GM19395 (cell line): ENCODE measurements around the gene CHCHD3.
"Not testable (repeated sequence)": the region's sequence is repeated elsewhere in the genome, so short reads cannot be mapped to it uniquely, and the experiment has no call there.

Source experiments
- ATAC-seq: cut with Tn5 transposase; IDR thresholded peaks from one replicate; pipeline ENCODE4 v1.9.1; 2021; ENCODE audit warnings: mild to moderate bottlenecking, moderate library complexity; ENCODE audit not compliant: unreplicated experiment

CHCHD3 gene

DNA sequence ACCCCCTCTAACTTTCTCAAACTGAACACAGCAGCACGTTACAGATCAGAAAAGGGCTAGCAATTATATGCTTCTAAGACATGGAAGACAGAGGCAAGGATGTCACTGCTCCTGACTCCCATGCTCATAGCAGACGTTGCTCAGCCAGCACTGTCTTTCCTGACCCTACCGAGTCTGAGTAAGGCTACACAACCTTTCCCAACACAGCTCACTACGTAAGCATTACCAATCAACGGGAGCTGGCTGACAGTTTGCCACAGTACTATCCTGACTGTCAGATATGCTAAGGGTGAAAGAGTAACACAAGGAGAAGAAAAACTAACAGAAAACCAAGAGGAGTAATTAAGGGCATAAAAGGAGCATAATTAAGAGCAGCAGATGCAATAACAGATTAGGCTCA lies 171.2 kb downstream of the CHCHD3 start:
- no peak for ATAC-seq

DNA sequence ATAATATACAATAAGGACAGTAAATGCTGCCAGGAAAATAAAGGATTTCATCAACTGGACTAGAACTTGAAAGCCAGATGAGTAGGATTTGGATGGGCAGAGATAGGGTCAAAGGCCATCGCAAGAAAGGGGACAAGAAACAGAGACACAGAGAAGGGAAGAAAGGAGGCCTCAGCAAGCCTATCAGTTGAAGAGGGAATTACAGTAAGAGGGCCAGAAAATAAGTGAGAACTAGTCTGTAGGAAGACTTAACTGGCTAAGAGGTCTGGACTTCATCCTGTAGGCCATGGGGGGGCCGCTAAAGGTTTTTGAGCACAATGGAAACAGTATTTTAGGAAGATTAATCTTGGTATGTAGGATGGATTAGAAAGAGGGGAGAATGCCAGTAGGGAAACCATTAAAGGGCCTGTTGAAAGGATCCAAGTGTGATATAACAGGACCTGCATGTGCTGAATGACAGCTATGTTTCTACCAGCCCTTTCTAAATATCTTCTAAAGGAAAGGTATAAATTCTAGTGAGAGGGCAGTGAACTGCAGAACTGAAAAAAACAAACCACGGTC lies 174.4 kb downstream of the CHCHD3 start:
- ATAC-seq: no peak

DNA sequence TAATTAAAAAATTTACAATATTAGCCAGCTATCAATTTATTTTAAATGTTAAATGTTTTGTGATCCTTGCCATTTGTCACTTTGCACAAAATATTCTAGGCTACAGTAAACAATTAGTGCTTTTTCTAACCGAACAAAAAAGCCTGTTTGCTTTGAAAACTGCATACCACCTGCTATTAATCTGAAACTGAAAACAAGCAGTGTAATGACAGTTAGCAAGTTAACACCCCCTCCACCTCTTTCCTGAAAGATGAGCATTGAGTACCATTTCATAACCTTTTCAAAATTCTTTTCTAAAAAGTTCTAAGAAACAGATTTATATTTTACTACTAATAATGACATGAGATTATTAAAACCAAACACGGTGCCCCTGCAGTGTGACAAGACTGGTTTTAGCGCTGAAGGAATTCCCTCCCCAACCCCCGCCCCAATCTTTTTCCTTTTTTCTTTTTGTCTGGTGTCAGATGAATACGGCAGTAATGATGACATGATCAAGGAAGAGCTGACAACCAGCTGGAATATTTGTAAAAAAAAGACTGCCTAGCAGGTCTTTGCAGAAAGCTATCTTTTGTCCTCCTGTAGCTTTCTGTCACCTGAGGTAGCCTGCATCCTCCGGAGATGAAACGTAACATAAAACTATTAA lies 175.6 kb downstream of the CHCHD3 start:
- no peak for ATAC-seq

DNA sequence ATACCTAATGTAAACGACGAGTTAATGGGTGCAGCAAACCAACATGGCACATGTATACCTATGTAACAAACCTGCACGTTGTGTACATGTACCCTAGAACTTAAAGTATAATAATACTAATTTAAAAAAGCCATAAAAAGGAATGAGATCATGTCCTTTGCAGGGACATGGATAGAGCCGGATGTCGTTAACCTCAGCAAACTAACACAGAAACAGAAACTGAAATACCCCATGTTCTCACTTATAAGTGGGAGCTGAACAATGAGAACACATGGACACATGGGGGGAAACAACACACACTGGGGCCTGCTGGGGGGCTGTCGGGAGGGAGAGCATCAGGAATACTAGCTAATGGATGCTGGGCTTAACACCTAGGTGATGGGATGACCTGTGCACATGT lies 176.8 kb downstream of the CHCHD3 start:
- ATAC-seq: not testable (repeated sequence)

DNA sequence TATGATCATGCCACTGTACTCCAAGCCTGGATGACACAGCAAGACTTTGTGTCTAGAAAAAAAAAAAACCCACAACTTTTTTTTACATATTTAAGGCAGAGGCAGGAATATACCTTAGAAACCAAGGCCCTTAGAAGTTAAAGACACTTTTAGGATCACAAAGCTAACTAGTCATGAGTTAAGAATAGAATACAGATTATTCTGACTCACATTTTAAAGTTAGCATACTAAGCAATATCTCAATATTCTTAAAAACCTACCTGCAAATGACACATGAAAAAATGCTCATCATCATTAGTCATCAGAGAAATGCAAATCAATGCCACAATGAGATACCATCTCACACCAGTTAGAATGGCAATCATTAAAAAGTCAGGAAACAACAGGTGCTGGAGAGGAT lies 177.7 kb downstream of the CHCHD3 start:
- ATAC-seq: no peak

DNA sequence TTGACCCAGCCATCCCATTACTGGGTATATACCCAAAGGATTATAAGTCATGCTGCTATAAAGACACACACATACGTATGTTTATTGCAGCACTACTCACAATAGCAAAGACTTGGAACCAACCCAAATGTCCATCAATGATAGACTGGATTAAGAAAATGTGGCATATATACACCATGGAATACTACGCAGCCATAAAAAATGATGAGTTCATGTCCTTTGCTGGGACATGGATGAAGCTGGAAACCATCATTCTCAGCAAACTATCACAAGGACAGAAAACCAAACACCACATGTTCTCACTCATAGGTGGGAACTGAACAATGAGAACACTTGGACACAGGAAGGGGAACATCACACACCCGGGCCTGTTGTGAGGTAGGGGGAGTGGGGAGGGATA lies 179.6 kb downstream of the CHCHD3 start:
- ATAC-seq: not testable (repeated sequence)

DNA sequence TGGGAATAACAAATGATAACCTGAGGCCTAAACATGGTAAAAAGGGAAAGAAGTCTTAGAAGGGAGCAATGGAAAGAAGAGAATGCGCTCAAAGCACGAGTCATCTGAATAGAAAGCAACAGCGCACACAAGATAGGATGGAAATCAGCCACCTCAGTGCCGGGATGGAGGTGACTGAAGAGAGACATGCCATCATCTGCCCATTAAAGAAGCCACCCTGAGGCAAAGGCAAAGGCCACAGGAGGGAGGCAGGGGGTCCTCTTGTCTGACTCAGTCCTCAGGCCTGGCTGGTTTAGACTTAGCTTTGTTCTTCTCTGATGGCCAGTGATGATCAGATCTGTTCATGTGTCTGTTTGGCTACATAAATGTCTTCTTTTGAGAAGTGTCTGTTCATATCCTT lies 180.6 kb downstream of the CHCHD3 start:
- ATAC-seq: no peak

DNA sequence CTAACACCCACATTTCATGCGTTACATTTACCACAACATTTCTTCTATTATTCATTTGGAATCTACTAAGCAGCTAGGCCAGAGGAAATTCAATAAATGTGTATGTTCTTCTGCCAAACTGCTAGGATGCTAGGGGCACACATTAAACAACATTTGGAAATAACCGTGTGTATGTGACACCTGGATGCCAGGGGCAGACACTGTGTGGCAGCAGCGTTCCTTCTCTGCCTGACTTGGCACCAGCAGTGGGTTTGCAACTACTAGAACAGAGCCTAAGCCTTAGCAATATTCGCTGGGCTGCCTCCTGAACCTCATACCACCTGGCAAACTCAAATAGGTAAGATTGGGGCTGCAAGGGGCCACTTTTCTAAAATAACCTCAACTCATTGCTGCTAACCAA lies 182.1 kb downstream of the CHCHD3 start:
- no peak for ATAC-seq

DNA sequence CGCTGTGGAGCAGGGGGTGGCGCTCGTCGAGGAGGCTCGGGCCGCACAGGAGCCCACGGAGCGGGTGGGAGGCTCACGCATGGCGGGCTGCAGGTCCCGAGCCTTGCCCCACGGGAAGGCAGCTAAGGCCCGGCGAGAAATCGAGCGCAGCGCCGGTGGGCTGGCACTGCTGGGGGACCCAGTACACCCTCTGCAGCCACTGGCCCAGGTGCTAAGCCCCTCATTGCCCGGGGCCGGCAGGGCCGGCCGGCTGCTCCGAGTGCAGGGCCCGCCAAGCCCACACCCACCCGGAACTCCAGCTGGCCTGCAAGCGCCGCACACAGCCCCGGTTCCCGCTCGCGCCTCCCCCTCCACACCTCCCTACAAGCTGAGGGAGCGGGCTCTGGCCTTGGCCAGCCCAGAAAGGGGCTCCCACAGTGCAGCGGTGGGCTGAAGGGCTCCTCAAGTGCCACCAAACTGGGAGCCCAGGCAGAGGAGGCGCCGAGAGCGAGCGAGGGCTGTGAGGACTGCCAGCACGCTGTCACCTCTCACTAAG lies 183.2 kb downstream of the CHCHD3 start:
- not testable (repeated sequence) for ATAC-seq

DNA sequence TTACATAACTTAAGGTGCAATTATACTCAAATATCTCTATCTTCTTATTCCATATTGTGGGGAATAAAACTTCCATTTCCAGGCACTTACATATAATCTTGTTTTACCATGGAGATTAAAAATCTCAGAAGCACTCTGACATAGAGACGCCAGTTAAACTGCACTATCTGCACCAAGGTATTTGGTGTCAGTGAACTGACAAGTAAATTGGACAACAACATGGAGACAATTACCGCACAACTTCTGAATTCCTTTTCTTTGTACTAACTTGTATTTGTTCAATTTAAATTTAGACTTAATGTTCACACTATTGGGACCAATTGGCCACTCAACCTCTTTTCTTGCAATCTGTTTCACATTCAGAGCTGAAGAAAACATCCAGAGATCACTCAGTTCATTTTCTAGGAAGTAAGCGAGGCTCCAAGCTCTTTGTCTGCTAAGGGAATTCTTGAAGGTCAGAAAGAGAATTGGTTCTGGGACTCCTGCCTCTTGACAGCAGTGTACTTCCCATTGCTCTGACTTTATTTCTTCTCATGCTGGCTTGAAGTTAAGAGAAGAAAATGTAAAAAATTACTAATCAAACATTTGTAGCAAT lies 184.7 kb downstream of the CHCHD3 start:
- no peak for ATAC-seq

DNA sequence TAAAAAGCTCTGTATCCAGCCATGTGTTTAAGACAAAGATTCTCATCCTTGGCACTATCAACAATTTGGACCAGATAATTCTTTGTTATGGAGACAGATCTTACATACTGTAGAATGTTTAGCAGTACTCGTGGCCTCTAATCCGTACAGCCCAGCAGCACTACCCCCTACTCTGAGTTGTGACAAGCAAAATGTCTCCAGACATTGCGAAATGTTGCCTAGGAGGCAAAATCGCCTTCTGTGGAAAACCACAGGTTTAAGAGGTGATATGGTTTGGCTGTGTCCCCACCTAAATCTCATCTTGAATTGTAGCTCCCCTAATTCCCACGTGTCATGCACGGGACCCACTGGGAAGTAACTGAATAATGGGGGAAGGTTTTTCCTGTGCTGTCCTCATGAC lies 186.7 kb downstream of the CHCHD3 start:
- no peak for ATAC-seq

DNA sequence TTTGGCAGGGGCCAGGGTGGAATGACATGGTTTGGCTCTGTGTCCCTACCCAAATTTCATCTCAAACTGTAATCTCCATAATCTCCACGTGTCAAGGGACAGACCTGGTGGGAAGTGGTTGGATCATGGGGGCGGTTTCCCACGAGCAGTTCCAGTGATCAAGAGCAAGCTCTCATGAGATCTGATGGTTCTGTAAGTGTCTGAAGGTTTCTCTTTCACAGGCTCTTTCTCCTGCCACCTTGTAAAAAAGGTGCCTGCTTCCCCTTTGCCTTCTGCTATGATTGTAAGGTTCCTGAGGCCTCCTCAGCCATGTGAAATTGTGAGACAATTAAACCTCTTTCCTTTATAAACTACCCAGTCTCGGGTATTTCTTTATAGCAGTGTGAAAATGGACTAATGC lies 188.3 kb downstream of the CHCHD3 start:
- ATAC-seq: no peak

DNA sequence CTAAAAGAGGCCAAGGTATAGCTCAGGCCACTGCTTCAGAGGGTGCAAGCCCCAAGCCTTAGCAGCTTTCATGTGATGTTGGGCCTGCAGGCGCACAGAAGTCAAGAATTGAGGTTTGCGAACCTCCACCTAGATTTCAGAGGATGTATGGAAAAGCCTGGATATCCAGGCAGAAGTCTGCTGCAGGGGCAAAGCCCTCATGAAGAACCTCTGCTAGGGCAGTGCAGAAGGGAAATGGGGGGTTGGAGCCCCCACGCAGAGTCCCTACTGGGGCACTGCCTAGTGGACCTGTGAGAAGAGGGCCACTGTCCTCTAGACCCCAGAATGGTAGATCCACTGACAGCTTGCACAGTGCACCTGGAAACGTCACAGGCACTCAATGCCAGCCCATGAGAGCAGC lies 189.1 kb downstream of the CHCHD3 start:
- not testable (repeated sequence) for ATAC-seq

DNA sequence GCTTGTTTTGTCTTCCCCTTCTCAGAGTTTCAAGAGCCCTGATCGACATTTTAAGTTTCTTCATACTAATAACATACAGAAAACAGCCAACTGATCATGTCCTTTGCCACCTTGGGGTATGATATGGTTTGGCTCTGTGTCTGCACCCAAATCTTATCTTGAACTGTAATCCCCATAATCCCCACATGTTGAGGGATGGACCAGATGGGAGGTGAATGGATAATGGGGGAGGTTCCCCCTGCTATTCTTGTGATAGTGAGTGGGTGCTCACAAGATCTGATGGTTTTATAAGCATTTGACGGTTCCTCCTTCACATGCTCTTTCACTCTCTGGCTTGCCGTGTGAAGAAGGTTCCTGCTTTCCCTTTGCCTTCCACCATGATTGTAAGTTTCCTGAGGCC lies 190.3 kb downstream of the CHCHD3 start:
- ATAC-seq: no peak

DNA sequence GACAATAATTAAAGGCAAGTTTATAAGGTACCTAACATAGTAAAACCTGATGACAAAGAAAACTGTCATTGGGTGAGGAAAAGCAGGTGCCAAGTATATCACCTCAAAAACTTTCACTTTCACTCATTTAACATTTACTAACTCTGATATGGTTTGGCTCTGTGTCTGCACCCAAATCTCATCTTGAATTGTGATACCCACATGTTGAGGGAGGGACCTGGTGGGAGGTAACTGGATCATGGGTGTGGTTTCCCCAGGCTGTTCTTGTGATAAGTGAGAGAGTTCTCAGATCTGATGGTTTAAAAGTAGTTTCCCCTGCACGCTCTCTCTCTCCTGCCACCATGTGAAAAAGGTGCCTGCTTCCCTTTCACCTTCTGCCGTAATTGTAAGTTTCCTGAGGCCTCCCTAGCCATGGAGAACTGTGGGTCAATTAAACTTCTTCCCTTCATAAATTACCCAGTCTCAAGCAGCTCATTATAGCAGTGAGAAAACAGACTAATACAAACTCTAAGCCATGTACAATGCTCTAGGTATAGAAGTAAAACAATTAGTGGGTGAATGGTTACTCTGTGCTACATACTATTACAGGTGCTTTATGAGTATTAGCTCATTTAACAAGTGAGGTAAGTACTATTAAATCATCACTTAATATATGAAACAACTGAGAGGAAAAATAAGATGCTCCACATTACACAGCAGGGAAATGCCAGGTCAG lies 199.0 kb downstream of the CHCHD3 start:
- peak; percentile 74 for ATAC-seq

DNA sequence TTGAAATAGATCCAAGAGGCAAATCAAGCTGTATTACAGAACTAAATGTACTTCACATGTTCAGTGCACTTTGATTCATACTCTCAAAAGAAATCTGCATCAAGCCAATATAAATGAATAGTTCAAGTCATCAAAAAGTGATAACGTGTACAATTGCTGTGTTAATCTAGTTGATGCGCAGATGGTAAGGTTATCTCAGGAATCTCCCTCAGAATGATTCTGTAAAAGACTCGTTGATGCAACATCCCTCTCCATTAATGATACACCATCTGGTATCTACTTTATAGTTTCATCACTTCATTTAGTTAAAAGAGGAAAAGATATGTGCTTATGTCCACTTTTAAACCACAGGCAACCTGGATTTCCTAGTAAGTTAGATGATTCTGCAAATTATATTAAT lies 200.6 kb downstream of the CHCHD3 start:
- ATAC-seq: no peak

DNA sequence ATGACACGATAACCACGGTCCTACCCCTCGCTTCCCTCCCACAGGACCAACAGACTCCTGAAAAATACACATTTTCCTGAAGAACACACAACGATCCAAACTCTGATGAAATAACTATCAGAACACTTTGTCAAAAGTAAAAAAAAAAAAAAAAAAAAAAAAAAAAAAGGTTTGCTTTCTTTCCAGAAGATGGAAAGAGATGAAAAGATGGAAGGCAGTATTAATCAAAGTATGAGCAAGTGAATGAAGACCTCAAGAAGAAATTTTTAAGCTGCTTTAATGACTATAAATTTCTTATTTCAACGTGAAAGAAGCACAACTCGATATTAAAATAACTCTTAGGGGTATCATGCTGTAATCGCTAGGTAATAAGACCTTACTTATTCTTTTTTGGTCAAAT lies 202.3 kb downstream of the CHCHD3 start:
- no peak for ATAC-seq

DNA sequence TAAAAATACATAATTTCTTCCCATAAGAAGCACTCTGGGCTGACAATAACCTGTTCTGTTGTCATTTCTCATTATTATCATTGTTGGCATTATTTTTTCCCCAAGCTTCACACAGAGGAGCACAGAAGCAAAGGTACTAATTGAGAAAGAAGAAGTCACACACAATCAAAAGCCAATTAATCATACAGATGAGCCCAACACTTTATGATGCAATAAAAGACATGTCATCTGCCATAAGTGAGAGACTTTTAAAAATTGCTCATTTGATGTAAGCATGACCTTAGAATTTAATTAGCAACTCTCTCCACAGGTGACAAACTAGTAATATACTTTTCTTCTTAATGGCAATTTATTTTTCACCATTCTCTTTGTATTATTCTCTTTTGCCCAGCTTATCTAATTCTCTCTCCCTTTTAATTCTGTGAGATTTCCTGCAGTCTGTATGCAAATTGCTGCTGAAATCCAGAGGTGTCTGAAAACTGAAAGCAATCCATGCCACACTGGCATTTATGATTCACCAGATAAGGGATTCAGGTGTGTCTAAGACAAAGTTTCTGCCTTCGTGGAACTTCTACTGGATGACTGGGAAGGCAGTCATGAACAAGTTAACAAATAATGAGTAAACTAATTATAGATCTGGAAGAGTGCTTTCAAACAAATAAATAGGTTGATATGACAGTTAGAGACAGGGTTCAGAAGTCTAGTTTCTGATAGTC lies 203.5 kb downstream of the CHCHD3 start:
- ATAC-seq: no peak

DNA sequence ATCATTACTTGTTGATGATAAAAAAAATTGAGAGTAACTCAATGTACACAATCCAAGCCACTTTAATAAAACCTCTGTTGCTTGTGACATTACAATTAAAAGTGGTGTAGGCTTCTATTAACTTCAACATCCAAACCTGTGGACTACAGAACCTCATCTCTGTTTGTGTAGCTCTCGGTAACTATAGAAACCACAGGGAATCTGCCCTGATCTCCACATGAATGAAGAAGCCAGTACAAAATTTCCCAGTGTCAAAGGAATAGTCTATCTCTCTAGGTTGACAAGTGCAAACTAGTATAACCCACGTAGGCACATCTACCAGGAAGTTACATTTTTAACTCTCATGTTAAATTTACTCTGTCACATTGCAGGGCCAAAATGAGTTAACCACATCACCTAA lies 204.3 kb downstream of the CHCHD3 start:
- ATAC-seq: no peak

DNA sequence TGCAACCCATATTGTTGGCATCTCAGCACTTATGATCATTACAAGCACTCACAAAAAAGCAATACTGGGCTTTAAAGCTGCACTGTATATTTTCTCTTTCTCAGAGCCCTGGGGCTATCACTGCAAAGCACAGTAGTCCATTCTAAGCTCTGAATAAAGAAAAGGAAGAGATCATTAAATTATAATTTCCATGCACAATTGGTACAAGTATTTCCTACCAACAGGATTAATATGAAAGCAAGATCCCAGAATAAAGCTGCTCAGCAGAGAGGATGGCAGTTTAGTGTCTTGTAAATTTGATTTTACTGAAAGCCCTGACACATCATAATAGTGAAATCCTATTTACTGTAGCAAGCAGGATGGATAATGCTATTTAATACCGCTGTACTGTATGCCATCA lies 205.3 kb downstream of the CHCHD3 start:
- ATAC-seq: no peak

DNA sequence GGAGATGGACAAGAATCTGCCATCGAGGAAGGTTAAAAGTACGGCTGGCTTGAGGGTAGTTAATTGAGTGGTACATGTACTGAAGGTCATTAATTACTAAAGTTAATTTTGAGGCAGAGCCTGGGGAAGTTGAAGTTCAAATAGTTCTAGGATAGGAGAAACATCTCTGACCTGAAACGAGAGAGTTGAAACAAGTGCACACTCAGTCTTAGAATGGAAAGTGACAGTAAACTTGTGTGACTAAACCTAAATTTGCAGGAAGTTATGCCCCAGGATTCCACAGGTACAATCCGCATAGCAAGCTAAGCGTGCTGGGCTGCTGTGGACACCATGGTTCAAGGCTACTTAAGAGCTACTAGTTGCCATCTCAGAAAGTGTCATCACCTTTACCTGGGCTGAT lies 209.9 kb downstream of the CHCHD3 start:
- peak; percentile 66 for ATAC-seq
